GM12878 (cell line): ENCODE results near the gene AIFM1. TPM values are rescaled to one million over a fixed set of nuclear protein-coding genes. Genes with fewer than 3 reads are reported as not detected.
A peak's percentile ranks its signal among the peaks of the same experiment; 100 is the strongest.

ENCODE experiments used
- CBX5 ChIP-seq: sonication (generic); IDR thresholded peaks from 2 replicates; pipeline ENCODE4 v1.6.1; 2016; ENCODE audit warnings: low read depth, moderate library complexity, mild to moderate bottlenecking, inconsistent platforms
- HDAC6 ChIP-seq: fragments of 200-600 bp; sonication (generic); IDR thresholded peaks from one replicate; pipeline ENCODE4 v1.8.0; 2017; ENCODE audit warnings: antibody characterized with exemption; ENCODE audit not compliant: unreplicated experiment
- KLF5 ChIP-seq: fragments of 450-650 bp; IDR thresholded peaks from 2 replicates; pipeline ENCODE4 v1.6.1; 2014; ENCODE audit warnings: mild to moderate bottlenecking; ENCODE audit not compliant: partially characterized antibody
- NFYB ChIP-seq: IDR thresholded peaks from 2 replicates; pipeline ENCODE4 v1.6.1; 2011; ENCODE audit warnings: low read depth, mild to moderate bottlenecking, low read length, improper control_type of control experiment, moderate library complexity; ENCODE audit not compliant: insufficient read depth
- RBBP5 ChIP-seq: fragments of 200-600 bp; sonication (generic); conservative IDR thresholded peaks from 2 replicates; pipeline ENCODE4 v1.6.1; 2016
- SMARCA5 ChIP-seq: fragments of 450-650 bp; IDR thresholded peaks from 2 replicates; pipeline ENCODE4 v1.6.1; 2017; ENCODE audit warnings: mild to moderate bottlenecking
- STAT1 ChIP-seq: fragments of 450-650 bp; conservative IDR thresholded peaks from 2 replicates; pipeline ENCODE4 v1.6.1; 2014; ENCODE audit warnings: antibody characterized with exemption, mild to moderate bottlenecking
- TAF1 ChIP-seq: IDR thresholded peaks from 2 replicates; pipeline ENCODE4 v1.6.1; 2011; ENCODE audit warnings: mild to moderate bottlenecking, low read depth, low read length, borderline replicate concordance
- TCF12 ChIP-seq: IDR thresholded peaks from 2 replicates; pipeline ENCODE4 v1.6.1; 2011; ENCODE audit warnings: low read depth, mild to moderate bottlenecking, low read length
- YY1 ChIP-seq: IDR thresholded peaks from 2 replicates; pipeline ENCODE4 v1.6.1; 2011; ENCODE audit warnings: low read depth, mild to moderate bottlenecking, low read length
- polyA plus RNA-seq, 11 experiments: library from polyadenylated mRNA; depleted of rRNA in 4 of 11; unstranded in 6 of 11; stranded (reverse) in 5 of 11; fragments of >200 nt; fragmentation: Nextera tagmentation in 4 of 11; fragmentation: Illumina TruSeq in 1 of 11; extraction: Ambion mirVana in 4 of 11; extraction: Trizol in 1 of 11; gene quantifications; 1 replicate in 1 of 11; 2 replicates in 10 of 11; pipeline versions ENCODE4 v1.2.1 to v1.2.3, GENCODE V29; 2011 to 2016; ENCODE audit warnings: inconsistent platforms in 2 of 11, missing spikeins in 2 of 11, low read depth in 1 of 11
- total RNA-seq, 4 experiments: library from RNA; depleted of rRNA in 3 of 4; stranded (reverse); fragments of >200 nt in 3 of 4; fragmentation: Illumina TruSeq in 1 of 4; extraction: Trizol in 1 of 4; gene quantifications; 2 replicates each; pipeline versions ENCODE4 v1.2.1 to v1.2.3, GENCODE V29; 2013 to 2021
- TF ChIP-seq, protein P1 (sequence below): IDR thresholded peaks from 2 replicates; pipeline ENCODE4 v1.6.1; 2012; ENCODE audit warnings: improper control_type of control experiment, low read depth, low read length; ENCODE audit not compliant: insufficient replicate concordance
- TF ChIP-seq, protein P2 (sequence below): fragments of 450-650 bp; IDR thresholded peaks from 2 replicates; pipeline ENCODE4 v1.6.1; 2017; ENCODE audit warnings: borderline replicate concordance
- TF ChIP-seq, protein P3 (sequence below): IDR thresholded peaks from 2 replicates; pipeline ENCODE4 v1.6.1; 2012; ENCODE audit warnings: low read depth, low read length, improper control_type of control experiment
- TF ChIP-seq, protein P4 (sequence below): IDR thresholded peaks from 2 replicates; pipeline ENCODE4 v1.6.1; 2012; ENCODE audit warnings: low read depth, low read length, improper control_type of control experiment
- TF ChIP-seq, protein P5 (sequence below): fragments of 450-650 bp; IDR thresholded peaks from 2 replicates; pipeline ENCODE4 v1.6.1; 2017; ENCODE audit warnings: mild to moderate bottlenecking, moderate library complexity

The AIFM1 gene
- total and polyA plus RNA-seq, 10 of the 15 experiments (the other 5 are each of a cell fraction or from before 2014, with no cell fraction given): 44.2 to 121 (median 80.0) TPM

DNA sequence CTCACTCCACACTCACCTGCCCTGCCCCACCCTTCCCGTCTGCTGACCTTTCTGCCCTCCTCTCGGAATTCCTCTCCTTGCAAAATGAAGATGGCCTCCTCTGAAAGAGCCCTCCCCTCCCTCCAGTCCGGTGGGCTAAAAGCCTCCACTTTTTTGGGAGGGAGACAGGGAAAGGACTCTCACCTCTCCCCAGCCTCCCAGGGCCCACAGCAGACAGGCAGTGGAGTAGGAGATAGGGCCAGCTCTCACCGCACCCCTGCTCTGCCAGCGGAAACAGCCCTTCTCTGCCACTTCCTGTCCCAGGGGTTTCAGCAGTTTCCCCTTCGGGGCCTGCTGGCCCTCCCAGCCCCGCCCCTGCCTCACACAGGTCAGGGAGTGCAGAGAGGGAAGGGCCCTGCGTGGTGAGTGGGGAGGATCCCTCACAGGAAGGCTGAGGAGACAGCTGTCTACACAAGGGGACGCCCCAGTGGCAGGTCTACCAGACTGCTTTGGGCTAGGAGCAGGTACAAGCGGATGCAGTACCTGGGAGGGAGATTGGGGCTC is 73.6 kb downstream of the AIFM1 start (continued):
- TF ChIP-seq, protein P1, sequence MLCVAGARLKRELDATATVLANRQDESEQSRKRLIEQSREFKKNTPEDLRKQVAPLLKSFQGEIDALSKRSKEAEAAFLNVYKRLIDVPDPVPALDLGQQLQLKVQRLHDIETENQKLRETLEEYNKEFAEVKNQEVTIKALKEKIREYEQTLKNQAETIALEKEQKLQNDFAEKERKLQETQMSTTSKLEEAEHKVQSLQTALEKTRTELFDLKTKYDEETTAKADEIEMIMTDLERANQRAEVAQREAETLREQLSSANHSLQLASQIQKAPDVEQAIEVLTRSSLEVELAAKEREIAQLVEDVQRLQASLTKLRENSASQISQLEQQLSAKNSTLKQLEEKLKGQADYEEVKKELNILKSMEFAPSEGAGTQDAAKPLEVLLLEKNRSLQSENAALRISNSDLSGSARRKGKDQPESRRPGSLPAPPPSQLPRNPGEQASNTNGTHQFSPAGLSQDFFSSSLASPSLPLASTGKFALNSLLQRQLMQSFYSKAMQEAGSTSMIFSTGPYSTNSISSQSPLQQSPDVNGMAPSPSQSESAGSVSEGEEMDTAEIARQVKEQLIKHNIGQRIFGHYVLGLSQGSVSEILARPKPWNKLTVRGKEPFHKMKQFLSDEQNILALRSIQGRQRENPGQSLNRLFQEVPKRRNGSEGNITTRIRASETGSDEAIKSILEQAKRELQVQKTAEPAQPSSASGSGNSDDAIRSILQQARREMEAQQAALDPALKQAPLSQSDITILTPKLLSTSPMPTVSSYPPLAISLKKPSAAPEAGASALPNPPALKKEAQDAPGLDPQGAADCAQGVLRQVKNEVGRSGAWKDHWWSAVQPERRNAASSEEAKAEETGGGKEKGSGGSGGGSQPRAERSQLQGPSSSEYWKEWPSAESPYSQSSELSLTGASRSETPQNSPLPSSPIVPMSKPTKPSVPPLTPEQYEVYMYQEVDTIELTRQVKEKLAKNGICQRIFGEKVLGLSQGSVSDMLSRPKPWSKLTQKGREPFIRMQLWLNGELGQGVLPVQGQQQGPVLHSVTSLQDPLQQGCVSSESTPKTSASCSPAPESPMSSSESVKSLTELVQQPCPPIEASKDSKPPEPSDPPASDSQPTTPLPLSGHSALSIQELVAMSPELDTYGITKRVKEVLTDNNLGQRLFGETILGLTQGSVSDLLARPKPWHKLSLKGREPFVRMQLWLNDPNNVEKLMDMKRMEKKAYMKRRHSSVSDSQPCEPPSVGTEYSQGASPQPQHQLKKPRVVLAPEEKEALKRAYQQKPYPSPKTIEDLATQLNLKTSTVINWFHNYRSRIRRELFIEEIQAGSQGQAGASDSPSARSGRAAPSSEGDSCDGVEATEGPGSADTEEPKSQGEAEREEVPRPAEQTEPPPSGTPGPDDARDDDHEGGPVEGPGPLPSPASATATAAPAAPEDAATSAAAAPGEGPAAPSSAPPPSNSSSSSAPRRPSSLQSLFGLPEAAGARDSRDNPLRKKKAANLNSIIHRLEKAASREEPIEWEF: peak; percentile 16
- TF ChIP-seq, protein P2, sequence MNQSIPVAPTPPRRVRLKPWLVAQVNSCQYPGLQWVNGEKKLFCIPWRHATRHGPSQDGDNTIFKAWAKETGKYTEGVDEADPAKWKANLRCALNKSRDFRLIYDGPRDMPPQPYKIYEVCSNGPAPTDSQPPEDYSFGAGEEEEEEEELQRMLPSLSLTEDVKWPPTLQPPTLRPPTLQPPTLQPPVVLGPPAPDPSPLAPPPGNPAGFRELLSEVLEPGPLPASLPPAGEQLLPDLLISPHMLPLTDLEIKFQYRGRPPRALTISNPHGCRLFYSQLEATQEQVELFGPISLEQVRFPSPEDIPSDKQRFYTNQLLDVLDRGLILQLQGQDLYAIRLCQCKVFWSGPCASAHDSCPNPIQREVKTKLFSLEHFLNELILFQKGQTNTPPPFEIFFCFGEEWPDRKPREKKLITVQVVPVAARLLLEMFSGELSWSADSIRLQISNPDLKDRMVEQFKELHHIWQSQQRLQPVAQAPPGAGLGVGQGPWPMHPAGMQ: no peak
- TF ChIP-seq, protein P3, sequence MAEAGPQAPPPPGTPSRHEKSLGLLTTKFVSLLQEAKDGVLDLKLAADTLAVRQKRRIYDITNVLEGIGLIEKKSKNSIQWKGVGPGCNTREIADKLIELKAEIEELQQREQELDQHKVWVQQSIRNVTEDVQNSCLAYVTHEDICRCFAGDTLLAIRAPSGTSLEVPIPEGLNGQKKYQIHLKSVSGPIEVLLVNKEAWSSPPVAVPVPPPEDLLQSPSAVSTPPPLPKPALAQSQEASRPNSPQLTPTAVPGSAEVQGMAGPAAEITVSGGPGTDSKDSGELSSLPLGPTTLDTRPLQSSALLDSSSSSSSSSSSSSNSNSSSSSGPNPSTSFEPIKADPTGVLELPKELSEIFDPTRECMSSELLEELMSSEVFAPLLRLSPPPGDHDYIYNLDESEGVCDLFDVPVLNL: no peak
- TF ChIP-seq TAF1: 0 out of 2 replicates have a peak, but pooled peaks have one; percentile 40
- no peak for TF ChIP-seq CBX5
- TF ChIP-seq, protein P4, sequence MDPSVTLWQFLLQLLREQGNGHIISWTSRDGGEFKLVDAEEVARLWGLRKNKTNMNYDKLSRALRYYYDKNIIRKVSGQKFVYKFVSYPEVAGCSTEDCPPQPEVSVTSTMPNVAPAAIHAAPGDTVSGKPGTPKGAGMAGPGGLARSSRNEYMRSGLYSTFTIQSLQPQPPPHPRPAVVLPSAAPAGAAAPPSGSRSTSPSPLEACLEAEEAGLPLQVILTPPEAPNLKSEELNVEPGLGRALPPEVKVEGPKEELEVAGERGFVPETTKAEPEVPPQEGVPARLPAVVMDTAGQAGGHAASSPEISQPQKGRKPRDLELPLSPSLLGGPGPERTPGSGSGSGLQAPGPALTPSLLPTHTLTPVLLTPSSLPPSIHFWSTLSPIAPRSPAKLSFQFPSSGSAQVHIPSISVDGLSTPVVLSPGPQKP: 0 out of 2 replicates have a peak, but pooled peaks have one; percentile 32
- TF ChIP-seq KLF5: no peak
- TF ChIP-seq NFYB: no peak
- no peak for TF ChIP-seq SMARCA5
- TF ChIP-seq, protein P5, sequence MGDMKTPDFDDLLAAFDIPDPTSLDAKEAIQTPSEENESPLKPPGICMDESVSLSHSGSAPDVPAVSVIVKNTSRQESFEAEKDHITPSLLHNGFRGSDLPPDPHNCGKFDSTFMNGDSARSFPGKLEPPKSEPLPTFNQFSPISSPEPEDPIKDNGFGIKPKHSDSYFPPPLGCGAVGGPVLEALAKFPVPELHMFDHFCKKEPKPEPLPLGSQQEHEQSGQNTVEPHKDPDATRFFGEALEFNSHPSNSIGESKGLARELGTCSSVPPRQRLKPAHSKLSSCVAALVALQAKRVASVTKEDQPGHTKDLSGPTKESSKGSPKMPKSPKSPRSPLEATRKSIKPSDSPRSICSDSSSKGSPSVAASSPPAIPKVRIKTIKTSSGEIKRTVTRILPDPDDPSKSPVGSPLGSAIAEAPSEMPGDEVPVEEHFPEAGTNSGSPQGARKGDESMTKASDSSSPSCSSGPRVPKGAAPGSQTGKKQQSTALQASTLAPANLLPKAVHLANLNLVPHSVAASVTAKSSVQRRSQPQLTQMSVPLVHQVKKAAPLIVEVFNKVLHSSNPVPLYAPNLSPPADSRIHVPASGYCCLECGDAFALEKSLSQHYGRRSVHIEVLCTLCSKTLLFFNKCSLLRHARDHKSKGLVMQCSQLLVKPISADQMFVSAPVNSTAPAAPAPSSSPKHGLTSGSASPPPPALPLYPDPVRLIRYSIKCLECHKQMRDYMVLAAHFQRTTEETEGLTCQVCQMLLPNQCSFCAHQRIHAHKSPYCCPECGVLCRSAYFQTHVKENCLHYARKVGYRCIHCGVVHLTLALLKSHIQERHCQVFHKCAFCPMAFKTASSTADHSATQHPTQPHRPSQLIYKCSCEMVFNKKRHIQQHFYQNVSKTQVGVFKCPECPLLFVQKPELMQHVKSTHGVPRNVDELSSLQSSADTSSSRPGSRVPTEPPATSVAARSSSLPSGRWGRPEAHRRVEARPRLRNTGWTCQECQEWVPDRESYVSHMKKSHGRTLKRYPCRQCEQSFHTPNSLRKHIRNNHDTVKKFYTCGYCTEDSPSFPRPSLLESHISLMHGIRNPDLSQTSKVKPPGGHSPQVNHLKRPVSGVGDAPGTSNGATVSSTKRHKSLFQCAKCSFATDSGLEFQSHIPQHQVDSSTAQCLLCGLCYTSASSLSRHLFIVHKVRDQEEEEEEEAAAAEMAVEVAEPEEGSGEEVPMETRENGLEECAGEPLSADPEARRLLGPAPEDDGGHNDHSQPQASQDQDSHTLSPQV: no peak
- TF ChIP-seq YY1: 0 out of 2 replicates have a peak, but pooled peaks have one; percentile 11
- TF ChIP-seq HDAC6: no peak
- TF ChIP-seq STAT1: no peak
- TF ChIP-seq RBBP5: no peak
- TF ChIP-seq TCF12: peak; percentile 63; the same call in 1 of the 2 replicates
- TF ChIP-seq, all 136 proteins: peak for 27
